Omental fat pad (tissue), 4 donors: ENCODE data around the gene TTYH1. TPM values are rescaled to one million over a fixed set of nuclear protein-coding genes. Genes with fewer than 3 reads are reported as not detected.

ENCODE experiments used
- ATAC-seq: fragments of 150-250 bp; one replicate; pipeline ENCODE4 v1.9.1; 2016; ENCODE audit warnings: mild to moderate bottlenecking, moderate library complexity; ENCODE audit not compliant: low FRiP score
- DNase-seq: peaks from one replicate; pipeline ENCODE4 v3.0.0-alpha.2; 2019; ENCODE audit warnings: low spot score
- total RNA-seq, 4 donors: library from RNA; depleted of rRNA; stranded (reverse); fragments of >200 nt; gene quantifications; one replicate each; pipeline ENCODE4 v1.1.0, GENCODE V29; 2016
- TF ChIP-seq, protein P1 (sequence below), 3 donors: fragments of 450-650 bp; IDR thresholded peaks; one replicate each; pipeline ENCODE4 v1.5.1; 2016 to 2017; ENCODE audit warnings: antibody characterized with exemption in 3 of 3, mild to moderate bottlenecking in 3 of 3, moderate library complexity in 2 of 3

Gene TTYH1
- total RNA-seq, 4 donors from 2014 or later, result 0.28 to 0.84 TPM; not detected in 2

GRCh38 chr19:54454781-54455675 is 39.8 kb downstream of the TTYH1 start:
- DNase-seq, result no peak
- ATAC-seq, result no peak
- TF ChIP-seq, protein P1, sequence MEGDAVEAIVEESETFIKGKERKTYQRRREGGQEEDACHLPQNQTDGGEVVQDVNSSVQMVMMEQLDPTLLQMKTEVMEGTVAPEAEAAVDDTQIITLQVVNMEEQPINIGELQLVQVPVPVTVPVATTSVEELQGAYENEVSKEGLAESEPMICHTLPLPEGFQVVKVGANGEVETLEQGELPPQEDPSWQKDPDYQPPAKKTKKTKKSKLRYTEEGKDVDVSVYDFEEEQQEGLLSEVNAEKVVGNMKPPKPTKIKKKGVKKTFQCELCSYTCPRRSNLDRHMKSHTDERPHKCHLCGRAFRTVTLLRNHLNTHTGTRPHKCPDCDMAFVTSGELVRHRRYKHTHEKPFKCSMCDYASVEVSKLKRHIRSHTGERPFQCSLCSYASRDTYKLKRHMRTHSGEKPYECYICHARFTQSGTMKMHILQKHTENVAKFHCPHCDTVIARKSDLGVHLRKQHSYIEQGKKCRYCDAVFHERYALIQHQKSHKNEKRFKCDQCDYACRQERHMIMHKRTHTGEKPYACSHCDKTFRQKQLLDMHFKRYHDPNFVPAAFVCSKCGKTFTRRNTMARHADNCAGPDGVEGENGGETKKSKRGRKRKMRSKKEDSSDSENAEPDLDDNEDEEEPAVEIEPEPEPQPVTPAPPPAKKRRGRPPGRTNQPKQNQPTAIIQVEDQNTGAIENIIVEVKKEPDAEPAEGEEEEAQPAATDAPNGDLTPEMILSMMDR (IDR thresholded peaks at IDR 0.05), result no peak

DNA sequence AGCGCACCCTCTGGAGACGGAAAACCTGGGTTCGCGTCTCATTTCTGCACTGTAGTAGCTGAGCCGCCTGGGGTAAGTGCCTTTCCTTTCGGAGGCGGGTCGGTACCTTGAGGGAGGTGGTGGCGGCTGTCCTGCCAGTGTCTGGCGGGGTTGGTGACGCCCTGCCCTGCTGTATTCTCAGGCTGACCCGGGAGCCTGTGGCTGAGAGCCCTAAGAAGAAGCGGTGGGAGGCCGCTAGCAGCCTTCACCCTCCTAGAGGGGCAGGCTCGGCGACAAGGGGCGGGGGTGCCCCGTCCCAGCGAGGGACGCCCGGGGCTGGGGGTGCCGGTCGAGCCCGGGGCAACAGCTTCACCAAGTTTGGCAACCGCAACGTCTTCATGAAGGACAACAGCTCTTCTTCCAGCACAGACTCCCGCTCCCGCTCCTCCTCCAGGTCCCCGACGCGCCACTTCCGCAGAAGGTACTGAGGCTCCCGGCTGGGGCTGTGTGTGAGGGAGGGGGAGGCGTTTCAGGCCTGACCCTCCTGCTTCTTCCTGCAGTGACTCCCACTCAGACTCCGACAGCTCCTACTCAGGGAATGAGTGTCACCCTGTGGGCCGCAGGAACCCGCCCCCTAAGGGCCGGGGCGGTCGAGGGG is 40.6 kb downstream of the TTYH1 start:
- ATAC-seq (no peak), DNase-seq (no peak)
- TF ChIP-seq, protein P1 (IDR thresholded peaks at IDR 0.05), result no peak

DNA sequence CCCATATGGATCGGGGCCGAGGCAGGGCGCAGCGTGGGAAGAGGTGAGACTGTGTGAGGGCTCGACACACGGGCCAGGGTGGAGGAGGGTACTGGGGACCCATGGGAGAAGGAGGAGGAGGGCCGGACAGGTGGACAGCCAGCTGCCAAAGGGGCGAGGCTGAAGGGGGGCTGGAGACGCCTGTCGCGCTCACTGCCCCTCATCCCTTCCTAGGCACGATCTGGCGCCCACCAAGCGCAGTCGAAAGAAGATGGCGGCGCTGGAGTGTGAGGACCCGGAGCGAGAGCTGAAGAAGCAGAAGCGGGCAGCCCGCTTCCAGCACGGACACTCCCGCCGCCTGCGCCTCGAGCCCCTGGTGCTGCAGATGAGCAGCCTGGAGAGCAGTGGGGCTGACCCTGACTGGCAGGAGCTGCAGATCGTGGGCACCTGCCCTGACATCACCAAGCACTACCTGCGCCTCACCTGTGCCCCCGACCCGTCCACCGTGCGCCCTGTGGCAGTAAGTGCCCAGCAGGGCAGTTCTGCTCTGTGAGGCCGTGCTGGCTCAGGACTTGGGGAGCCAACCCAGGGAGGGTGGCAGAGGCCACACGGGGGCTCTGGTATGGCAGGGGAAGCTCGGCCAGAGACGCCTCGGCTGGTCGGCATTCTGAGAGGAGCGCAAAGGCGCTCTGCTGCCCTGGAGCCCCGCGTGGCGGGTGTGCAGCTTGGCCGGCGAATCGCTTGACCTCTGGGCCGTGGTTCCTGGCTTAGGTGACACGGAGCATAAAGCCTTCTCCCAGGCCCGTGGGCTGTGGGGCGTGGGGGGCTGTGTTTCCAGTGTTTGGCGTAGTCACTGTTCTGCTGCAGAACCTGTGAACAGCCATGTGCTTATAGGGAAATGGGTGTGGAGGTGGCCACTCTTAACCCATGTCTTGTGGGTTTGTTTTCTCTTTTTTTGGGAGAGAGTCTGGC is 41.4 kb downstream of the TTYH1 start:
- no peak for DNase-seq
- no peak for ATAC-seq
- TF ChIP-seq, protein P1 (IDR thresholded peaks at IDR 0.05), result no peak

GRCh38 chr19:54457773-54458647 is 42.7 kb downstream of the TTYH1 start:
- no peak for ATAC-seq

DNA sequence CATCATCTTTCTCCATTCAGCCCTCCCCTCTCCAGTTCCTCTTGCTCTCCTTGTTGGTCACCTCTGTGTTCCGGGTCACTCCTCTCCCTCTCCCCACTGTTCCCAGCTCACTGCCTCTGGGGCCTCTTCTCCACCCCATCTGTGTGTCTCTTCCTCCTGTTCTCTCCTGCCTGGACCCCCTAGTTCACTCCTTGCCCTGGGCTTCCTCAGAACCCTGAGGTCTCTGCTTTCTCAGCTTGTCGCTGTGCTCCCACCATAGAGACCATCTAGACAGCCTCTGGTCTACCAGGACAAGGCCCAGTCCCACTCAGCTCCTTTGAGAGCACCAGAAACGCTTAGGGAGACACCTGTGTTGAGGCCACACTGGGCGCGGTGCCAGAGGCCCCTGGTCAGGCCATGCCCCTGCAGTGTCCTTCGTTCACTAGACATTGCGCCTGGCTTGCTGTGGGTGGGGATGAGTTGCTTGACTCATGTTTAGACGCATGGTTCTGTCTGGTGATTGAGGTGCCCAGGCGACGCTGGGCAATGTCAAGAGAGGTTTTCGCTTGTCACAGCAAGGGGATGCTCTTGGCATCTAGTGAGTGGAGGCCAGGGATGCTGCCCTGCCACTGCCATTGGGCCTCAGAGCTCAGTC is 43.5 kb downstream of the TTYH1 start:
- ATAC-seq (no peak), DNase-seq (no peak)
- TF ChIP-seq, protein P1 (IDR thresholded peaks at IDR 0.05), result no peak

More at GRCh38 chr19:54457773-54458647, 42.7 kb downstream of the TTYH1 start:
- no peak for DNase-seq
- TF ChIP-seq, protein P1 (IDR thresholded peaks at IDR 0.05), result no peak
